RWPE1 (cell line): Measurements from ENCODE around the gene PPP2R2B.
"Not testable (repeated sequence)": the region's sequence is repeated elsewhere in the genome, so short reads cannot be mapped to it uniquely, and the experiment has no call there.

Experiments used
- CTCF ChIA-PET: fragments of 350-600 bp; sonication (Branson Sonifier 250); formaldehyde crosslinking; extraction: SDS; loops from one replicate; lab custom pipeline; 2021; lab: Yijun Ruan, JAX
- POLR2A ChIA-PET: fragments of 400-600 bp; formaldehyde crosslinking; extraction: SDS; loops from one replicate; lab custom pipeline; 2020; ENCODE audit warnings: antibody characterized with exemption; ENCODE audit not compliant: low non-redundant PET; lab: Yijun Ruan, JAX
- DNase-seq: peaks from one replicate; pipeline ENCODE4 v3.0.0; 2012; ENCODE audit warnings: low spot score
- H3K27ac ChIP-seq: fragments of 450-650 bp; 2 replicates; pipeline ENCODE4 v1.5.1; 2017
- TF ChIP-seq, protein P1 (sequence below): fragments of 450-650 bp; conservative IDR thresholded peaks from 2 replicates; pipeline ENCODE4 v1.5.1; 2017; ENCODE audit warnings: low read depth, mild to moderate bottlenecking

Gene PPP2R2B

DNA sequence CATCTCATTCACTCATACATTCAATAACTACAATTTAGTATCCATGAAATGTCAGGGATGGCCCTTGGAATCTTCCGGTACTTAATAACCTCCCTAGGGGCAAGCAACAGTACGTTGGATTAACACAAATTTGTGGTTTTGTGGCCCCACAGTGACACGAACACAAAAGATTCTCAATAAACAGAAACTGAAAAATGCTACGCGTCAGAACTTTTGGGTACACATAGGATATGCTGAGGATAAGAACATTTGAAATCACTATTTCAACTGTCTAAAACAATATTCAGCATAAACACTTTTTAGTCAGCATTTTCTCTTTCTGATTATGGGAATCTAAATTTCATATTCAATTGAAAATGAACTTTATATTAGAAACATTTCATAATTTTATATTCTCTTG, 255.5 kb downstream of the PPP2R2B start:
- no peak for DNase-seq
- CTCF ChIA-PET: interaction anchor here (0.6 to 1.6 kb wide), 7 partner anchors 13 to 591 kb away, joined by 3 to 9 read pairs (median 3); no protein-coding TSS in a partner anchor
- H3K27ac ChIP-seq: no peak overlapping the region
- POLR2A ChIA-PET: no interaction called here
- TF ChIP-seq, protein P1, sequence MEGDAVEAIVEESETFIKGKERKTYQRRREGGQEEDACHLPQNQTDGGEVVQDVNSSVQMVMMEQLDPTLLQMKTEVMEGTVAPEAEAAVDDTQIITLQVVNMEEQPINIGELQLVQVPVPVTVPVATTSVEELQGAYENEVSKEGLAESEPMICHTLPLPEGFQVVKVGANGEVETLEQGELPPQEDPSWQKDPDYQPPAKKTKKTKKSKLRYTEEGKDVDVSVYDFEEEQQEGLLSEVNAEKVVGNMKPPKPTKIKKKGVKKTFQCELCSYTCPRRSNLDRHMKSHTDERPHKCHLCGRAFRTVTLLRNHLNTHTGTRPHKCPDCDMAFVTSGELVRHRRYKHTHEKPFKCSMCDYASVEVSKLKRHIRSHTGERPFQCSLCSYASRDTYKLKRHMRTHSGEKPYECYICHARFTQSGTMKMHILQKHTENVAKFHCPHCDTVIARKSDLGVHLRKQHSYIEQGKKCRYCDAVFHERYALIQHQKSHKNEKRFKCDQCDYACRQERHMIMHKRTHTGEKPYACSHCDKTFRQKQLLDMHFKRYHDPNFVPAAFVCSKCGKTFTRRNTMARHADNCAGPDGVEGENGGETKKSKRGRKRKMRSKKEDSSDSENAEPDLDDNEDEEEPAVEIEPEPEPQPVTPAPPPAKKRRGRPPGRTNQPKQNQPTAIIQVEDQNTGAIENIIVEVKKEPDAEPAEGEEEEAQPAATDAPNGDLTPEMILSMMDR: no peak

DNA sequence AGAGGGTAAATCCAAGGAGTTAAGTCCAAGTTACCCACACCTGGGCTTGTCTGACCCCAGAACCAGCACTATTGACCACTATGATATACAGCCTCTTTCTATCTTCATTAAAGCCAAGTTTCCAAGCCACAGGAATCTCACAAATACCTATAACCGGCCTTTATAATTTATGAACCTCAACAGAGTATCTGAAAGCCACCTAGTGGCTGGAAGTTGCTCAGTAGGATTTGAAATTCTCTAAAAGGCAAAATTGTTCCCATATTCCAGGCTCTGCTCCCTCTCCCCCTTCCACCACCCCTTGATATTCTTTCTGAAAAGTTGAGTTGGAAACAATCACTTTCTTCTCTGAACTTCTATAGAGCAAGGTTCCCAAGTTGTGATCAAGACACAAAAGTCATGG, 256.2 kb downstream of the PPP2R2B start:
- DNase-seq: no peak
- ChIA-PET POLR2A (no interaction called here), CTCF (interaction anchor here (0.6 to 1.6 kb wide), 8 partner anchors 13 to 590 kb away, joined by 3 to 9 read pairs (median 3); no protein-coding TSS in a partner anchor)
- TF ChIP-seq, protein P1: no peak
- no peak overlapping the region for H3K27ac ChIP-seq

DNA sequence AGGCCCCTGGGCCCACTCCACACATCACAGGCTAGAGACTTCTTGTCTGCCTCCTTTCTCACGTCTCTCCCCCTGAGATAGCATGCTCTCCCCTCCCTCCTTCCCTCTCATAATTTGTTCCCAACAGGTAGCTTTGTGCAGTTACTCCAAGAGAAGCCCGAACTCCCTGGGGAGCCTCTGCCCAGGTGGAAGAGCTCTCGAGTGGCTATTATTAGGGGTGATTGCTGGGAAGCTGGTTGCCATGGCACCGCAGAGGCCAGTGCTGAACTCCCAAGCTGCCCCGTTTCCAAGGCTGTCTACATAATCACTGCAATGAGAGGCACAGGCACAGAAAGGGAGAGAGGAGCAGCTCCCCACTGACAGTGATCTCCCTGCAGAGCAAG, 257.9 kb downstream of the PPP2R2B start:
- TF ChIP-seq, protein P1: no peak
- DNase-seq: no peak
- no peak overlapping the region for H3K27ac ChIP-seq
- ChIA-PET POLR2A (no interaction called here), CTCF (interaction anchor here (0.5 to 0.6 kb wide), 3 partner anchors 119 to 560 kb away, joined by 3 to 5 read pairs (median 3); no protein-coding TSS in a partner anchor)

DNA sequence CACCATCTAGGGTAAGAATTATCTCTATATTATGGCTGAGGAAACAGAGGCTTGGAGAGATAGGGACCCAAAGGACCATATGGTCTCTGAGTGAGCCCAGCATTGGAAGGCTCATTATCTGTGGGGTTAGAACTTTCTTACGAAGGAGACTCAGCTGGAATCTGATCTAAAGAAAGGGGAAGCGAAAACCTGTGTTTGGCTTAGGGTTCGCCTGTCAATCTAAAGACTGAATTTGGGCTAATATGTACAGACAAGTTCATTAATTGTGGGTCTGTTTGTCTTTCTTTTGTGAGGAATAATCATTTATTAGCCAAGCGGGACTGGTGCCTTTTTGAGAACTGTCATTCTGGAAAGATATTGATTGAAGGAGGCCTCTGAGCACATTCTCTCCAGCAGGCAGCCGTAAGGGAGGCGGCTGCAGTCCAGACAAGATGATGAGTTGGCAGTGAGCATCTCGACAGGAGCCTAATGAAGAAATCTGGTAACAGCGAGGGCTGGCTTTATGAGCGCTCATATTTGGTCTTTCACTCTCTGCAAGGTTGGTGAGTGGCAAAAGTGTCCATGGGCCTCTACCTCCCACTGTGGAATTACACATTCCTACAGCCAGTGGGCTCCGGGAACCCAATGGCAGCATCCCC, 258.4 kb downstream of the PPP2R2B start:
- CTCF ChIA-PET: interaction anchor here (0.6 kb wide), 1 partner anchor 118 kb away, joined by 5 read pairs; no protein-coding TSS in a partner anchor
- TF ChIP-seq, protein P1: no peak
- POLR2A ChIA-PET: no interaction called here
- no peak overlapping the region for H3K27ac ChIP-seq
- DNase-seq: no peak

DNA sequence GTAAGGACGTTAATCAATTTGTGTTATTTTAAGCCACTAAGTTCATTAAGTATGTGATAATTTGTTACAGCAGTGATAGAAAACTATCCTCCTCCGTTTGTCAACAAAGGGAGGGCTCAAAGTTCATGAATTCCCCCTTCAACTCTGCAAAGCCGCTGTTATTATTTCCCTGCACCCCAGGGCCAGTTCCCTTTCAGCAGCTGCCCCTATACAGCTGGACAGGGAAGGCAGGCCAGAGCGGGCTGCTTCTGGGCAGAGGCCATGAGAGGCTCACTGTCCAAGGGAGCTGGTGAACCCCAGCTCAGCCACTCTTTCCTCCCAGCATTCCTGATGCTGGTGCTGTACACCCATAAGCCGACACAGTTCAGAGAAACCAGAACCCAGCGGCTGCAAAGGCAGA, 260.1 kb downstream of the PPP2R2B start:
- H3K27ac ChIP-seq: no peak overlapping the region
- ChIA-PET CTCF (no interaction called here), POLR2A (no interaction called here)
- no peak for DNase-seq
- TF ChIP-seq, protein P1: no peak

DNA sequence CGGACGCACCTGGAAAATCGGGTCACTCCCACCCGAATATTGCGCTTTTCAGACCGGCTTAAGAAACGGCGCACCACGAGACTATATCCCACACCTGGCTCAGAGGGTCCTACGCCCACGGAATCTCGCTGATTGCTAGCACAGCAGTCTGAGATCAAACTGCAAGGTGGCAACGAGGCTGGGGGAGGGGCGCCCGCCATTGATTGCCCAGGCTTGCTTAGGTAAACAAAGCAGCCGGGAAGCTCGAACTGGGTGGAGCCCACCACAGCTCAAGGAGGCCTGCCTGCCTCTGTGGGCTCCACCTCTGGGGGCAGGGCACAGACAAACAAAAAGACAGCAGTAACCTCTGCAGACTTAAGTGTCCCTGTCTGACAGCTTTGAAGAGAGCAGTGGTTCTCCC, 268.8 kb downstream of the PPP2R2B start:
- CTCF ChIA-PET, POLR2A ChIA-PET, DNase-seq, H3K27ac ChIP-seq: not testable (repeated sequence)

DNA sequence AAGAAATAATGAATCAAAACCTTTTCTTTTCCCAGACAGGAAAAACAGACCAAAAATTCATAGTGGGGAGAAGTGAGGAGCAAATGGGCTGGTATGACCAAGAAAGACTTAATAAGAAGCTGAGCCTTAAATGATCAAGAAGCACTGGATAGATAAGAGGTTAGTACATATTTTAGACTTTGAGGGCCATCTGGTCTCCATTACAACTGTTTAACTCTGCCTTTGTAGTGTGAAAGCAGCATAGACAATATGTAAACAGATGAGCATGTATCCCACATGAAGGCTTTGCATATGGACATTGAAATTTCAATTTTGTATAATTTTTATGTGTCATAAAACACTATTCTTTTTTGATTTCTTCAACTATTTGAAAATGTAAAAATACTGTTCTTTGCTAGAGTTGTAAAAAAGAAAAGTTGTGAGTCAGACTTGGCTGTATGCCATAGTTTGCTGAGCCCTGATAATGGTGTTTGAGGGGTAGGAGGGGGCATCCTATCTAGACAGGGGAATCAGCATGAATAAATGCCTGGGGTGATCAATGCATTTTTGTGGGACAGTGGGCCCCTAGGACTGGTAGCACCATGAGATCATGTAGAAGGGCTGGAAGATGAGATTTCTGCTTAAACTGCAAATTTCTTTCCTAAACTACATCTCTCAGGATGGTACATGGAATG, 270.8 kb downstream of the PPP2R2B start:
- TF ChIP-seq, protein P1: no peak
- ChIA-PET CTCF (no interaction called here), POLR2A (no interaction called here)
- DNase-seq: no peak
- H3K27ac ChIP-seq: no peak overlapping the region
